ENCODE data around the gene TNIK.
"Not testable (repeated sequence)": the region's sequence is repeated elsewhere in the genome, so short reads cannot be mapped to it uniquely, and the experiment has no call there.

TNIK gene

DNA sequence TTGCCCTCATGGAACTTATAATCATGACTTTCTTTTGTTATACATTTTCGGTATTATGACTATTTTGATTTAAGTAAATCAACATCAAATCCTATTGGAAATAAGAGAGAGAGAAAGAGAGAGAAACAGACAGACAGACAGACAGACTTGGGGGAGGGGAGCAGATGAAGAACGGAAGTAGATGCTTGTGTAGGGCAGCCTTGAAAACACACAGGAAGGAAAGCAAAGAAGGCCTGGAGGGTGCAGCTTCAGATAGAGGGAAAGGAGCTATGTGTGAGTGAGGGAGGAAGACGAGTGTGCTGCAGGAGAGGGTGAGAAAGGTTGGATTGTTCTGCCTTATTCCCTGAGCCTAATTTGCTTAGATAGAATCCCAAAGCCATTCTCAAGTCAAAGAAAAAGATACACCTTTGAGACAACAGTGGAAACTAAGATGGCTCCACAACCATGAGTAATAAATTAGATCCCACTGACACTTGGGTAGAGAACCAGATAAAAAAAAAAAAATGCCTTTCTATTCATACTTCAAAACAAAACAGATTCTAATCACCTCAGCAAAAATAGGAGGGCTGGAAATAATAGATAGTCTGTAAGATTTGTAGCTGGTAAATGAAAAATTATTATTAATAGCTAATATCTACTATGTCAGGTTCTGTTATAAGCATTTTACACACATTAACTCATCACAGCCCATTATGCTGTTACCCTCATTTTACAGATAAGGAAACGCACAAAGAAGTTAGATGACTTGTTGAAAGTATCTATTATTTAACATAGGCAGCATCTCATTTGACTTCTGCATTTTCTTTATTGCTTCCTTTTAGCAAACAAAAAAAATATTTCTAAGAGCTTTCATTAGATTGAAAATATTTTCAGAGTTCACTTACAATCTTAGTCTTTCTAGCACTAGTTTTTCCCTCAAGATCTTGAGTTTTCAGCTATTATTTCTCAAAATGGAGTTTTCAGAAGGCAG, 214.1 kb downstream of the TNIK start:
- peak; percentile 49 for DNase-seq

DNA sequence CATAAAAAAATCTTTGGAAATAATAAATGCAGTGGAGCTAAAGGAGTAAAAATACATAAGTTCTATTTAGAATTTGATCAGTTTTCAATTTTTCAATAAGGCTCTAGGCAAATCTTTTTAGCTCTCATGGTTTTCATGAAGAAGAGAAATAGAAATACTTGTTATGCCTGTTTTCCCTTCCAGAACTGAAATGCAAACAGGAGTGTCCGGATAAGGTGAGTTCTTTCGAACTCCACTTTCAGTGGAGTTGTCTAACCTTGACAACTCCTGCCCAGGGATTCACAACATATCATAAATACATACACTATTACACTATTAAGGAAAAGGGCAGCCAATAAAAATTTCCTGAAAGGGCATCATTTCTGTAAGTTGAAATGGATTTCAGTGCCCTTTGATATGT, 217.3 kb downstream of the TNIK start:
- DNase-seq = no peak

DNA sequence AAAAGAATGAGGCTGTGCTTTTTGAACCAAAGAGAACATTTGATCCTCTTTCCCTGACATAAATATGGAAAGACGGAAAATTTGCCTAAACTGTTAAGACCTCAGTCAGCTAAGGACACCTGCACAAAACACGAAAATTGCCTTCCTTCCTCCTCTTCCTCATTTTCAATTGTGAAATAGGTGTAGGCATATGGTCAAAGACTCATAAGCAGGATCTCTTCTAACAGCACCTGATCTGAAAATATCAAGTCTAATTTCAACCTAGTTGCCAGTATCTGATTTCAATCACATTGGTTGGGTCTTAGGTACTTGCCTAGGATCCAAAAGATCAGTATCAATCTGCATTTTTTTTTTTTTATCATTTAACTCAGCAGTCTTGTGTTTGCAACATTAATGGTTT, 218.0 kb downstream of the TNIK start:
- no peak for DNase-seq

DNA sequence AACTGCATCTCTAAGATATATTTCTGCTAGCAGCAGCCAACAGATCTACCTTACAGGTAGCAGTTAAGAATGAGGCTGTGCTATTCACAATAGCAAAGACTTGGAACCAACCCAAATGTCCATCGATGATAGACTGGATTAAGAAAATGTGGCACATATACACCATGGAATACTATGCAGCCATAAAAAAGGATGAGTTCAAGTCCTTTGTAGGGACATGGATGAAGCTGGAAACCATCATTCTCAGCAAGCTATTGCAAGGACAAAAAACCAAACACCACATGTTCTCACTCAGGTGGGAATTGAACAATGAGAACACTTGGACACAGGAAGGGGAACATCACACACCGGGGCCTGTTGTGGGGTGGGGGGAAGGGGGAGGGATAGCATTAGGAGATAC, 218.6 kb downstream of the TNIK start:
- DNase-seq = not testable (repeated sequence)

DNA sequence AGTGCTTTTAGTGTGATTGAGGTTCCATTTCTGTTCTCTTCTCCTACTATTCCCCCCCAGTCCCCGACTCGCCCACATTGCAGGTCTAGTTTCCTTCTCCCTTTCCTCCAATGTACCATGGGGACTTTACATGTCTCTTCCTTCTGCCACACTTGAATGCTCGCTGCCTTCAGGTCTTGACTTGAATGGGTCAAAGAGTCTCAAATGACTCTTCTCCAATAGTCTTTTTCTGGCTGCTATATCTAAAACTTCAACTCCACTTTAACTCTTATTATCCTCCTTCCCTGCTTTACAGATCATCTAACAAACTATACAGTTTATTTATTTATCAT, 219.7 kb downstream of the TNIK start:
- DNase-seq = no peak

DNA sequence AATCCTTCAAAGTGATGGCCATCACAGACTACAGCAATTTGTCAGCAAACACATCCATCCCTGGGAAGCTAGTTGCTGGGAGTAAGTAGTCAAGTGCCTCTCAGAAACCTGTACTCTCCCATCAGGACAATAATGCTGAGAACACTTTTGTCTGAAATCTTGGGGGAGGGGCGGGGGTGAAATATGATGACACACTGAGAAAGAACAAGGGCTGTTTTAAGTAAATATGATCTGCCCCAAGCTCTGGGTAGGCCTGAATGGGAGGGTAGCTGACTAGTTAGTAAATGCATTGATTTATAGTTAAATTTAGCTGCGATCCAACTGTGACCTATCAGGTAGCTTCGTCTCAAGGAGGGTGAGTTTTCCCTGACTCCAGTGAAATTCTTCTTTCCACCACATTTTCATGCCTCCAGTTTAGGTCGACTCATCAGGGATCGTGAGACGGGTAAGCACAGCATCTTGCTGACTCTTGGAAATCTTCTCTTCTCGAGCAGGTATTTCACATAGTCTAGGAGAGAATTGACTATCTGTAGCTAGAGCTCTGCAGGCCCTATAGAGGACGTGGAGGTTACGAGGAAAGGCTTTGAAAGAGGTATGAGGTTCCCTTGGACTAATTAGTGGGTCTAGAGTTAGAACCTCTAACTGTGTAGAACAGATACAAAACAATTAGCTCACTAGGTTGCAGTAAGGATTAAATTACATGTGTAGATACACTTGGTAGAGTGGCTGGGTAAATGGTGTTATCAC, 220.3 kb downstream of the TNIK start:
- no peak for DNase-seq

DNA sequence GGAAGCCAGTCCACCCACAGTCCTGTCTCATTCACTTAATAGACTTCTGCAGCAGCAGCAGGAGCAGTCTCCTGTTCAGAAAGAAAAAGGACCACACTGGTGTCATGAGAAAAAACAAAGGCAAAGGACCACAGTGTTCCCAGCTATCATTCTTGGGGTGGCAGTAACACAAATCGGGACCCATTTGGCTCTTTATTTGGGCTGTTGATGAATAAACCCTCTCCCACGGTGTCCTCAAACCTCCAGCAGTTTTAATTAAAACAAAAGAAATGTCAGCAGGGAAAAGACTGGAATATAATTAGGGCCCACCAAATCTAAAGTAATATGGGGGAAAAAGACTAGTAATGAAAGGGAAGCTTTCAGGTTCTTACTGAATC, 223.2 kb downstream of the TNIK start:
- no peak for DNase-seq

DNA sequence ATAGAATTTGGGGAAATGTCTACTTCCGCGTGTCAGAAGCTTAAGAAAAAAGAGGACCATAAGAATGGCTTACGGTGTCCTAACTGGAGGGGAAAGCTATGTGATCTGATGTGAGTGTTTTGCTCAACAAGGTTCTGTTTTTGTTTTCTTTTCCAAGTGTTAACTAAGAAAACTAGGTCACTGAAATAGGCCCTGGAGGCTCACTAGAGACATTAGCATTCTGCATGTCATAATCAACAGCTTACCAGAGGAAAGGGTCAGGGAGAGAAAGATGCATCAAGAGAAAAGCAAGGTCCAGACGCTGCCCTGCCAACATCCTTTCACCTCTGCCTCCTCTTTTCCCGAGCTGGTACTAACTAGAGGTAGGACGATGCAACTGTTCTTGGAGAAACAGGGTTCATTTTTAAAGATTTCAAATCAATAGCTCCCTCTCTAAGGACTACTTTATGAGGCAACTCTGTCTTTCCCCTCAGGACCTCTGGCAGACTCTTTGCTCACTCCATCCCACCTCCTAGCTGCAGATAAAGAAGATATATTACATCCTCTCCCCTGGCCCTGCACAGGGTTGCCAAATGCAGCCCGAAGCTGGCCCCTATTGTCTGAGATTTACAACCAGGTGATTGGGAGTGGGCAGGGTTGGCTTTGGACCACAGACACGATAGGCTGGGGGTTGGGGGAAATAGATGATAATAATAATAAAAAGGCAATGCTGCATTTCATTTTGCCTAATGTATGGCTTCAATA, 223.8 kb downstream of the TNIK start:
- no peak for DNase-seq

DNA sequence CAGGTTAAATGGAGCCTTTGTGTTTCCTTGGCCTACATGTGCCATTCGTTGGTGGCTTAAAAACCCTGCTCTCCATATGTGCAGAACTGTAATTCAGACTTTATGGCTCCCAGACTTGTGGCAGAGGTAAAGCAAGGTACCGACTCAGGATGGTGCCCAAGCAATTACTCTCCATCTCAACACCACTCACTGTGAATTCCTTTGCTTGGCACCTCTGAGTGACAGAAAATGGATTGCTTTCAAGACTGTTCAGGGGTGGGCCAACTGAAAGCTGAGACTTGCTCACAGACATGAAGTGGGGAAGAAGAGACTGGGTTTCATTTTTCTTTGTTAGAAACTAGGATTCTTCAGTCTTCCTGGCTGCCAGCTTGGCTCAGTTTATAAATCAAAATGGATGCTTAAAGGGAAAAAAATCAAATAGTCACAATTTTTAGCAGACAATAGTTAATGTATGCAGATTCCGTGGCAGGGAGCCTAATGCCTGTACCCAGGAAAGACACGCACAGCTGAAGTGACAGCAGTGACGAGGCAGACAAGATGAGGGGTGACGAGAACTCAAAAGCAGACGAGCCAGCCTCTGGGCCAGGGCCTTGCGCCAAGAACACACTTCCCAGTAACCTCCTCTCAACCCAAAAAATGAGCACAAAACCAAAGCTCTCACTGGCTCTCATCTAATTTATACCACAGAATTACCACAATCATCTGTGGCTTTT, 225.8 kb downstream of the TNIK start:
- no peak for DNase-seq

DNA sequence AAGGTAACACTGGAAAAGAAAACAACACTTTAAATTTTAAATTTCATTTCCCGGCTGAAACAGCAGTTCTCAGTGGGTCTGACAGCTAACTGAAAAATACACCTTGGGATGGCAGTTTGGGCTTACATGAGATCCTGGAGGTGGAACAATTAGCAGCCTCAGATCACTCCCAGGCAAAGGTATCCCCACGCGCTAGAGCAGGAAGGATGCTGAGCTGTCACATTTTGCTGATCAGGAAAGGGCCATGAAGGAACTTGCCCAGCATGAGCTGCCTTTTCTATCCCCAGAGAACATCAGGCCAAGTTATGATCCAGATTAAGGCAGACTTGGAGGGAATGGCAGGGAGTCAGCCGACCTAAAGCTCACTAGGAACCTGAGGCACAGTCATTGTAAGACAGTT, 228.8 kb downstream of the TNIK start:
- DNase-seq = no peak

DNA sequence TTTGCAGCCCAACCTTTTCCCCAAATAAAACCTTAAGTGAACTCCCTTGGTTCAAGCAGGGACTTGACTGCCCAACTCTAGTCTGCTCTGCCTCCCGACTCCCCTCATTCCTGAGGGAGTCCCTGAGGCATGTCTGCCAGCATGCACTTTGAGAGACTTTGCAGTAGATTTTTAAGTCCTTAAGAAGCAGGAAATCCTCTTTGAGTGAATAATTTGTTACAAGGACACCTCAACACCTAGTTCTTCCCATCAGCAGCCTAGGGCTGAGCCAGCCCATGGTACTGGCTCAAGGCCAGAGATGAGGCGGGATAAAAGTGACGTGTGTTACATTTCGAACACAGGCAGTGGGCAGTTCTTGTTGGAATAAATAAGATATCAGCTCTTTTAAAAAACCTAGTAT, 229.3 kb downstream of the TNIK start:
- DNase-seq = peak; percentile 52

DNA sequence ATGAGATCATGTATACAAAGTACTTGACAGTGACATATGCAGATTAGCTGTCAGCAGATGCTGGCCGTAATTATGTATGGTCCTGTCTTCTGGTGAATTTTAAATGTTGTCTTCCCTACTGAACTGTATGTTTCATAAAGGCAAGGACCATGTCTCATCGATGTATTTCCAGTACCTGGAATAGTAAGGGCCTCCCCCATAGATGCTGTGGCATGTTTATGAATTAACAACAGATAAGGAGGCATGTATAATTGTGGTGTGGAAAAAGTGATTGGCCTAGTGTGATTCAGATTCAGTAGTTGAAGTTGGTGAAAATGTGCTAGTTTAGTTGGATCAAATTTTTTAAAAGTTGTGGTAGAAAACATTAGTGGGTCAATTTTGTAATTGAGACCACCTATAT, 231.0 kb downstream of the TNIK start:
- DNase-seq = no peak

DNA sequence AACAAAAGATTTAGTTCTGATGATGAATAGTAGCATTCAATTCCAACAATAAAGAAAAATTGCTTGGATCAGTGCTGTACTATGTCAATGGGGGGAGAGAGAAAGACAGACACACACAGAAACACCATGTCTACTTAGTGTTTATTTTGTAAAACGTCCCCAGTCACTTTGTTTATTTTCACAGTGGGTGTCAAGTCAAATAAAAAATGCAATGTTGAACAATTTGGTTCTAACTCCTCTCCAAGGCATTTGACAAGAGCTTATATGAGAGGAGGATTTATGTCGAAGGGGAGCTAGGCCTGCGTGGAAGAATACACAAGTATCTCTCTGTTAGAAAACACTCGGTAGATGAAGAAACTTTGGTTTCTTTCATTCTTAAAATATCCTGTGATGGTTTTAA, 232.0 kb downstream of the TNIK start:
- no peak for DNase-seq

DNA sequence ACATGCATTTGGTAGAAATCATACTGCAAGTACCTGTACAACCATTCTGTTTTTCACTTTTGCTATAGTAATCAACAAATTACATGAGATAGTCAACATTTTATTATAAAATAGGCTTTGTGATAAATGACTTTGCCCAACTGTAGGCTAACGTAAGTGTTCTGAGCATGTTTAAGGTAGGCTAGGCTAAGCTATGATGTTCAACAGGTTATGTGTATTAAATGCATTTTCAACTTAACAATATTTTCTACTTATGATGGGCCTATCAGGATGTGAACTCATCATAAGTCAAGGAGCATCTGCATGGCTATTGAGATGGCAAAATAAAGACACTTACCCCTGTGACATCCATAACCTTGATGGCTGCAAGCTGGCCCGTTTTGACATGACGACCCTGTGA, 232.4 kb downstream of the TNIK start:
- no peak for DNase-seq

DNA sequence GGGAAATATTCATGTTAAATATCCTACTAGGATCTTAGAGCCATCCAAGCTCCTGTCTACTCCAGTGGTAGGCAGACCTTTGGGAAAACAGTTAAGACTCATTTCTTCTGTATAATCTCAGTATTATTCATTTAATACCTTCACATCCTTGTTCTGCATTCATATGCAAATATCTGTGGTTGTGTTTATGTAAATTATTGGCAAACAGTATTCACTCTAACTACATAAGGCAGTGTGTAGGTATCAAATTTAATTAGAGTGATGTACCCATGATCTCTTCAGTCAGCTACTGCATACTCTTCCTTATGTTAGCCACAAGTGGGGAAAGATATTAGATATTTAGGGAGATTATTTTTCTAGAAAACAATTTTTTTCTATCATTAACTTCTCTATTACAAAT, 232.8 kb downstream of the TNIK start:
- DNase-seq = no peak

DNA sequence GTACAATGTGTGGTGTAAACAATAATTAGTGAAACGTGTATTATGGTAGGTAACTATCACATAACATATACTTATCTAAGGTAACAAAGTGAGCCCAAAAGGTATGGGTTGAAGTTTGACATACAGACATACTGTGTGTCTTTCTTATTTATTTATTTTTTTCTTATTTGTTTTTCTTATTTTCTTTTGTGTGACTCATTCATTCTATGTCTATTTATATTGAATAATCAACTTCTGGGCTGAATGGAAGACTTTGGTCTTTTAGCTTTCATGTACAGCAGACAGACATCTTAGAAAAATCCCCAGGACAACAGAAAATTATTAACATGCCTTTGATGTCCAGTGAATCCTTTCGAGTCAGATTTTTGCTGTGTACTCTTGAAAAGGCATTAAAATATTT, 233.4 kb downstream of the TNIK start:
- no peak for DNase-seq

DNA sequence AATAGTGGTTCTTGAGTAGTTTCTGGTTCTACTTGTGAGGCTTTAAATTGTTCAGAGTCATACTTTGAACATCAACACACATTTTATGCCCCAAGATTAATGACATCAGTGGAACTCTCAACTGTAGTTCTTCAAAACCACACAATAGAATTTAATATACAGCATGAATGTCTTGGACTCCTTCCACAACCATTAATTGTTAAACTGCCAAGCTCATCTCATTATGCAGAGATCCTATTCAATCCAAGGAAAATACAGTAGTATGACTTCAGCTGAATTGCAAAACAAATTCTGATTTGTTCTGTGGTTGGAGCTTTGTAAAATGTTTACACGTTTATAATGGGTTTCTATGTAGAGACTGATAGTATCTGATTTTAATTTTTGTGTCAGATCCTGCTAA, 234.5 kb downstream of the TNIK start:
- no peak for DNase-seq

DNA sequence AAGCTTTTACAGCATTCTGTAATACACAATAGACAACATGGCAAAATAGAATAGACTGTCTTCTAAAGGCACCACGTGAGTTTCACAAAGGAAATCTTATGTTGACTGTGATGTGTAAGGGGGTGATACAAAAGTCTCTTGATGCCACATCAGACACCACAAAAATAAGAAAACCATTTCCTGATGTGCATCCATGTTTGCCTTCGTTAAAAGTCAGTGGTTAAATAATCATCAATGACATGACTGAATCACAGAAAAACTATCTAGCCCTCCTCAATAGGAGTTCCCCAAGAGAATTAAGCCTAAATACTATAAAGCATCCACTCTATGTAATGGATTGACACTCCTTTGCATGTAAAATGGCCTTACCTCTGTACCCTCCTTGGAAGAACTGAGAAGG, 235.0 kb downstream of the TNIK start:
- no peak for DNase-seq

DNA sequence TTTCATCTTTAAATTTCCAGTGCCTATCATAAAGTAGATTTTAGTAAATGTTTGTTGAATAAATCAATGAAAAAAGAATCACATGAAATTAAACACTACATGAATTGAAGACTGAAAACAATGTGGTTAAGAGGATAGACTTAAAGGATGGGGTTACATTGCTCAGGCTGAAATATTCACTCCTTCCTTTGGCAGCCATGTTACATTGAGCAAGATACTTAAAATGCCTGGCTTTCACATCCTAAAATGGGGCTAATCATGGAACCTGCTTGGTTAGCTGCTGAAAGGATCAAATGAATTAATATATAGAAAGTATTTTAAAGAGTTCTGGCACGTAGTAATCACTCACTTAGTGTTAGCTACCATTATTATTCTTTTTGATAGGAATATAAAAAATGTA, 236.8 kb downstream of the TNIK start:
- no peak for DNase-seq

DNA sequence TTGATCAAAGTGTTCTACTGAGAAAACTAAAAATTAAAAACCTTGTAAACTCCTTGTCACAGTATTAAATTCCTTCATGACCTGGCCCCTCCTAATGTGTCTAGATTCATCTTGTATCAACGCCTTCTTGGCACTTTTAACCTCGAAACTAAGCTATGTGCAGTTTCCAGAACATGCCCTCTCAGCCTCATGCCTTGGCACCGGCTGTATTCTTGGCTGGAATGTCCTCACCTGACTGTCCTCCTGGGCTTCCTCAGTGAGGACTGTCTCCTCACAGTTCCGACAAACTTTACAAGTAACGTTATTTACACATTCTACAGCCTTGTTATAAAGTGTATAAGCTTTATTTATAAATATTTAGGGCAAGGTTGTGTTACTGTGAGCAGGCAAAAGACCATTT, 237.2 kb downstream of the TNIK start:
- no peak for DNase-seq

DNA sequence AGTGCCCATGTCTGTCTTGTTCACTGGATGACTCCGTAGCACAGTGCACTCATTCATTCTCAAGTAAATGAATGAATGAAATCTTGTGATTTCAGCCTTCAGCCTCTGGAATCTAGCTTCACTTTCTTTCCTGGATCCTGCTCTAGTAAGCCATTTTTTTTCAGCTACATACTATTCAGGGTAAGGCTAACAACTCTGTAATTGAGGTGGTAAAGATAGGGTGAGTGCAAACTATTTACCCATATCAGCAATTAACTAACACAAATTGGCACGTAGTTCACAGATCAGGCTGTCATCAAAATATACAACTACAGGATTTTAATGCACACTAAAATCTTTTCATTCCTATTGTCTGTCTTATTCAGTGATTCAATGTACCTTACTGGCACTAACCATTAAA, 238.6 kb downstream of the TNIK start:
- no peak for DNase-seq

DNA sequence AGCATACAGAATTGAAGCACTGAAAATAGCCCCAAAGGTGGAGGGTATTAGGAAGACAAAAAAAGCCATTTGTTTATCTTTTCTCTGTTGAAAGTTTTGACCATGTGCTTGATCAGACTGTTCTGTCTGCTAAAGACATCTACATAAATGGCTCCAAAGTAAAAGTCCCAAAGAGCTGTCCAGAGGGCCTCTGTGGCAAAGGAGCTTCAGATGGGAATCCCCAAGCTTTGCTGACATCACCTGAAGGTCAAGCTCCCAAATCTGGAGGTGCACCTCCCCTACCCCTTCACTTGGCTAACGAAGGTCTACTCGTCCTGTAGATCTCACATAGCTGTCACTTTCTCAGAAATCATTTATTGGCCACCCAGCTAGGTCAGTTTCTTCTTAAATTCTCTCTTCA, 239.1 kb downstream of the TNIK start:
- DNase-seq = no peak

DNA sequence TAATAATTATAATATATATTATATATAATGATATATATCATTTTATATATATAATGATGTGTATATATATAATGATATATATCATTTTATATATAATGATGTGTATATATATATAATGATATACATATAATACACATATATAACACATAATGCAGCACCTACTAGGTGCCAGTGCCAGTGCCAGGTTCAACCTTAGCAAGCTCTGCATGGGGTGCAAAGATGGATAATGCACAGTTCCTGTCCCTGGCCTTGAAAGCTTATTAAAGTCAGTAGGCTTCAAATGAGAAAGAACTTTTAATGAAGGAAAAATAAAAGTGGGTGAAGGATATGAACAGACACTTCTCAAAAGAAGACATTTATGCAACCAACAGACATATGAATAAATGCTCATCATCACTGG, 240.9 kb downstream of the TNIK start:
- DNase-seq = peak; percentile 27

All from hematopoietic multipotent progenitor cell treated with erythropoietin and hydrocortisone succinate and interleukin-3 and kit ligand, for 4 days (in vitro differentiated cells).